WTC11 (cell line): ENCODE measurements around the gene NOM1.
"Not testable (repeated sequence)": the region's sequence is repeated elsewhere in the genome, so short reads cannot be mapped to it uniquely, and the experiment has no call there.

Experiments used
- ATF3 ChIP-seq: sonication (generic); formaldehyde crosslinking; conservative IDR thresholded peaks from 2 replicates; pipeline ENCODE4 v1.8.1; 2022; ENCODE audit warnings: mild to moderate bottlenecking, missing genetic modification reagents
- CTCF ChIP-seq: fragments of 200-600 bp; IDR thresholded peaks from 2 replicates; pipeline ENCODE4 v1.8.0; 2022; ENCODE audit warnings: antibody characterized with exemption
- ELF4 ChIP-seq: sonication (generic); formaldehyde crosslinking; IDR thresholded peaks from 2 replicates; pipeline ENCODE4 v1.8.1; 2022; ENCODE audit warnings: low read depth, mild to moderate bottlenecking, moderate library complexity, missing genetic modification reagents
- ESRRA ChIP-seq: sonication (generic); formaldehyde crosslinking; IDR thresholded peaks from 2 replicates; pipeline ENCODE4 v1.8.1; 2022; ENCODE audit warnings: mild to moderate bottlenecking, missing genetic modification reagents, borderline replicate concordance
- NFYB ChIP-seq: sonication (generic); formaldehyde crosslinking; conservative IDR thresholded peaks from 2 replicates; pipeline ENCODE4 v1.8.0; 2022; ENCODE audit warnings: low read depth, missing genetic modification reagents
- NR2C2 ChIP-seq: sonication (generic); formaldehyde crosslinking; IDR thresholded peaks from 2 replicates; pipeline ENCODE4 v1.8.0; 2022; ENCODE audit warnings: mild to moderate bottlenecking, missing genetic modification reagents
- RORB ChIP-seq: fragments of 250-450 bp; sonication (Bioruptor Pico); IDR thresholded peaks from 2 replicates; pipeline ENCODE4 v1.9.0; 2021; ENCODE audit warnings: mild to moderate bottlenecking
- SP1 ChIP-seq: sonication (generic); formaldehyde crosslinking; conservative IDR thresholded peaks from 2 replicates; pipeline ENCODE4 v1.8.1; 2022; ENCODE audit warnings: missing genetic modification reagents
- ZNF532 ChIP-seq: fragments of 250-450 bp; sonication (Bioruptor Pico); IDR thresholded peaks from 2 replicates; pipeline ENCODE4 v1.9.0; 2021; ENCODE audit warnings: mild to moderate bottlenecking, borderline replicate concordance
- TF ChIP-seq, protein P1 (sequence below): fragments of 250-450 bp; sonication (Bioruptor Pico); IDR thresholded peaks from 2 replicates; pipeline ENCODE4 v1.8.0; 2021; ENCODE audit warnings: mild to moderate bottlenecking
- TF ChIP-seq, protein P2 (sequence below): sonication (generic); formaldehyde crosslinking; IDR thresholded peaks from 2 replicates; pipeline ENCODE4 v1.8.1; 2023; ENCODE audit warnings: mild to moderate bottlenecking, missing genetic modification reagents
- TF ChIP-seq, protein P3 (sequence below): sonication (generic); formaldehyde crosslinking; IDR thresholded peaks from 2 replicates; pipeline ENCODE4 v1.8.1; 2022; ENCODE audit warnings: mild to moderate bottlenecking, missing genetic modification reagents, moderate library complexity, borderline replicate concordance

DNA sequence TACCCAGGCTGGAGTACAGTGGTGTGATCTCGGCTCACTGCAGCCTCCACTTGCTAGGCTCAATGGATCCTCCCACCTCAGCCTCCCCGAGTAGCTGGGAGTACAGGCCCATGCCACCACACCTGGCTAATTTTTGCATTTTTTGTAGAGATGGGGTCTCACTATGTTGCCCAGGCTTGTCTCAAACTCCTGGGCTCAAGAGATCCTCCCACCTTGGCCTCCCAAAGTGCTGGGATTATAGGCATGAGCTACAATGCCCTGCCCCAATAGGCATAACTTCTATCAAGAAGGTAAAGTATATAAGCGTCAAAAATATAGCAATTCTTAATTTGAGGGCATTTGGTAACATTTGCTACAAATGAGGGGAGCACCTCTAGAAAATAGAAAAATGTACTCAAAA lies 12.7 kb upstream of the NOM1 start:
- TF ChIP-seq, protein P1, sequence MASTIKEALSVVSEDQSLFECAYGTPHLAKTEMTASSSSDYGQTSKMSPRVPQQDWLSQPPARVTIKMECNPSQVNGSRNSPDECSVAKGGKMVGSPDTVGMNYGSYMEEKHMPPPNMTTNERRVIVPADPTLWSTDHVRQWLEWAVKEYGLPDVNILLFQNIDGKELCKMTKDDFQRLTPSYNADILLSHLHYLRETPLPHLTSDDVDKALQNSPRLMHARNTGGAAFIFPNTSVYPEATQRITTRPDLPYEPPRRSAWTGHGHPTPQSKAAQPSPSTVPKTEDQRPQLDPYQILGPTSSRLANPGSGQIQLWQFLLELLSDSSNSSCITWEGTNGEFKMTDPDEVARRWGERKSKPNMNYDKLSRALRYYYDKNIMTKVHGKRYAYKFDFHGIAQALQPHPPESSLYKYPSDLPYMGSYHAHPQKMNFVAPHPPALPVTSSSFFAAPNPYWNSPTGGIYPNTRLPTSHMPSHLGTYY = not testable (repeated sequence)
- not testable (repeated sequence) for TF ChIP-seq NFYB; NR2C2; ZNF532 (CRISPR knock-in tag); ELF4 (CRISPR knock-in tag); CTCF; RORB; SP1; ATF3 (CRISPR knock-in tag); ESRRA (CRISPR knock-in tag)
- TF ChIP-seq, protein P2, sequence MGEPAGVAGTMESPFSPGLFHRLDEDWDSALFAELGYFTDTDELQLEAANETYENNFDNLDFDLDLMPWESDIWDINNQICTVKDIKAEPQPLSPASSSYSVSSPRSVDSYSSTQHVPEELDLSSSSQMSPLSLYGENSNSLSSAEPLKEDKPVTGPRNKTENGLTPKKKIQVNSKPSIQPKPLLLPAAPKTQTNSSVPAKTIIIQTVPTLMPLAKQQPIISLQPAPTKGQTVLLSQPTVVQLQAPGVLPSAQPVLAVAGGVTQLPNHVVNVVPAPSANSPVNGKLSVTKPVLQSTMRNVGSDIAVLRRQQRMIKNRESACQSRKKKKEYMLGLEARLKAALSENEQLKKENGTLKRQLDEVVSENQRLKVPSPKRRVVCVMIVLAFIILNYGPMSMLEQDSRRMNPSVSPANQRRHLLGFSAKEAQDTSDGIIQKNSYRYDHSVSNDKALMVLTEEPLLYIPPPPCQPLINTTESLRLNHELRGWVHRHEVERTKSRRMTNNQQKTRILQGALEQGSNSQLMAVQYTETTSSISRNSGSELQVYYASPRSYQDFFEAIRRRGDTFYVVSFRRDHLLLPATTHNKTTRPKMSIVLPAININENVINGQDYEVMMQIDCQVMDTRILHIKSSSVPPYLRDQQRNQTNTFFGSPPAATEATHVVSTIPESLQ = not testable (repeated sequence)
- TF ChIP-seq, protein P3, sequence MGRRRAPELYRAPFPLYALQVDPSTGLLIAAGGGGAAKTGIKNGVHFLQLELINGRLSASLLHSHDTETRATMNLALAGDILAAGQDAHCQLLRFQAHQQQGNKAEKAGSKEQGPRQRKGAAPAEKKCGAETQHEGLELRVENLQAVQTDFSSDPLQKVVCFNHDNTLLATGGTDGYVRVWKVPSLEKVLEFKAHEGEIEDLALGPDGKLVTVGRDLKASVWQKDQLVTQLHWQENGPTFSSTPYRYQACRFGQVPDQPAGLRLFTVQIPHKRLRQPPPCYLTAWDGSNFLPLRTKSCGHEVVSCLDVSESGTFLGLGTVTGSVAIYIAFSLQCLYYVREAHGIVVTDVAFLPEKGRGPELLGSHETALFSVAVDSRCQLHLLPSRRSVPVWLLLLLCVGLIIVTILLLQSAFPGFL (CRISPR knock-in tag) = not testable (repeated sequence)
